Vagina (tissue), 2 donors: ENCODE results near the gene ZMAT5.

Source experiments
- POLR2AphosphoS5 ChIP-seq, 2 donors: sonication (generic); formaldehyde crosslinking; IDR thresholded peaks; one replicate each; pipeline ENCODE4 v1.9.0; 2017; ENCODE audit warnings: antibody characterized with exemption in 2 of 2, mild to moderate bottlenecking in 2 of 2, low read depth in 1 of 2; ENCODE audit not compliant: insufficient read depth in 1 of 2
- TF ChIP-seq, protein P1 (sequence below), 3 experiments: fragments of 450-650 bp in 2 of 3; fragments of 200-600 bp in 1 of 3; sonication (generic) in 1 of 3; IDR thresholded peaks; one replicate each; pipeline ENCODE4 v1.5.1; 2017 to 2019; ENCODE audit warnings: antibody characterized with exemption in 3 of 3, mild to moderate bottlenecking in 2 of 3, moderate library complexity in 2 of 3

DNA sequence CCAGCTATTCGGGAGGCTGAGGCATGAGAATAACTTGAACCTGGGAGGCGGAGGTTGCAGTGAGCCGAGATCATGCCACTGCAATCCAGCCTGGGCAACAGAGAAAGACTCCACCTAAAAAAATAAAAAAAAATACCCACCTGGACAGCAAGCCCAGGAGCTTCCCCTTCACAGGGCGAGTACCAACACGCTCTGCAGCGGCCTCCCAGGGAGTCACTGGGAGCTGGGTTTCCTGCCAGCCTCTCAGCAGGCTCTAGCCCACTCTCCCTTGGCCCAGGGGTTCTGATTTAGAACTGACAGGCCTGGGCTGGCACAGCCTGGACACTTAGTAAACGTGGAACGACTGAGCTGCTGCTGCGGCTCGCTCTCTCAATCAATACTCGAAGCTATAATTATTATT, 49.0 kb downstream of the ZMAT5 start:
- TF ChIP-seq, protein P1, sequence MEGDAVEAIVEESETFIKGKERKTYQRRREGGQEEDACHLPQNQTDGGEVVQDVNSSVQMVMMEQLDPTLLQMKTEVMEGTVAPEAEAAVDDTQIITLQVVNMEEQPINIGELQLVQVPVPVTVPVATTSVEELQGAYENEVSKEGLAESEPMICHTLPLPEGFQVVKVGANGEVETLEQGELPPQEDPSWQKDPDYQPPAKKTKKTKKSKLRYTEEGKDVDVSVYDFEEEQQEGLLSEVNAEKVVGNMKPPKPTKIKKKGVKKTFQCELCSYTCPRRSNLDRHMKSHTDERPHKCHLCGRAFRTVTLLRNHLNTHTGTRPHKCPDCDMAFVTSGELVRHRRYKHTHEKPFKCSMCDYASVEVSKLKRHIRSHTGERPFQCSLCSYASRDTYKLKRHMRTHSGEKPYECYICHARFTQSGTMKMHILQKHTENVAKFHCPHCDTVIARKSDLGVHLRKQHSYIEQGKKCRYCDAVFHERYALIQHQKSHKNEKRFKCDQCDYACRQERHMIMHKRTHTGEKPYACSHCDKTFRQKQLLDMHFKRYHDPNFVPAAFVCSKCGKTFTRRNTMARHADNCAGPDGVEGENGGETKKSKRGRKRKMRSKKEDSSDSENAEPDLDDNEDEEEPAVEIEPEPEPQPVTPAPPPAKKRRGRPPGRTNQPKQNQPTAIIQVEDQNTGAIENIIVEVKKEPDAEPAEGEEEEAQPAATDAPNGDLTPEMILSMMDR (IDR thresholded peaks at IDR 0.05): no peak
- TF ChIP-seq POLR2AphosphoS5 (IDR thresholded peaks at IDR 0.05; ENCODE audit: insufficient read depth in 1 of 2, low read depth in 1 of 2): no peak
